HG03457 (cell line): ENCODE data around the gene ST7.

ENCODE experiments used
- ATAC-seq: cut with Tn5 transposase; IDR thresholded peaks from one replicate; pipeline ENCODE4 v1.9.1; 2021; ENCODE audit warnings: moderate number of reproducible peaks; ENCODE audit not compliant: unreplicated experiment

ST7 gene

DNA sequence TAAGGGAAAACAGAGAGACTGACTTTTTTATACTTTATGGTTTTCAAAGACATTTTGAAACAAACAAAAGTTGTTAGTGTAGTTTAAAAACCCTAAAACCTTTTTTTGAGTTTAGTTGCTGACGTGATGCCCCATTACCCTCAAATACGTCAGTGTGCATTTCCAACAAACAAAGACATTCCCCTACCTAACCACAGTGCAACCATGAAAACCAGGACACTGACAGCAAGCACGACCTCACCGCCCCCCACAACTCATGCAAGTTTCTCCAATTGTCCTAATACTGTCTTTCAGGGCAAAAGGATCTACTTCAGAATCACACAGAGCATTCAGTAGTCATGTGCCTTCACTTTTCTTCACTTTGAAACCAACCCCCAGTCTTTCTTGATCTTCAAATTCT, 294.5 kb downstream of the ST7 start:
- ATAC-seq = no peak

DNA sequence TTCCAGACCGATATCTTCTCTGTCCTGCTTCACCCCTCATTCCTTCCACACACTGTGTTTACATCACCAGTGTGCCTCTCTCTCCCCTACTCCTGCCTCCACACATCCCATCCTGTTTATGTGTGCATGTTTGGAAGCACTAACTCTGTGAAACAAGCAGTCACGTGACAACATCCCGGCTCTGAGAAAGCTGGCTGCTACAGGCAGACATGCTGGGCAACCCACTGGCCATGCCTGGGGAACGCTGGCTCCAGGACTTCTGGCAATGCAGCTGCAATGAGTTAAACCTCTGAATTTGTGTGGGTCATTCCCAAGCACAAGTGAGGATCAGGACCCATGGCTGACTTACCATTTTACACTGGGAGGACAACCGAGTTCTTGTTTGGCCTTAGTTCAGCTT, 295.5 kb downstream of the ST7 start:
- no peak for ATAC-seq

DNA sequence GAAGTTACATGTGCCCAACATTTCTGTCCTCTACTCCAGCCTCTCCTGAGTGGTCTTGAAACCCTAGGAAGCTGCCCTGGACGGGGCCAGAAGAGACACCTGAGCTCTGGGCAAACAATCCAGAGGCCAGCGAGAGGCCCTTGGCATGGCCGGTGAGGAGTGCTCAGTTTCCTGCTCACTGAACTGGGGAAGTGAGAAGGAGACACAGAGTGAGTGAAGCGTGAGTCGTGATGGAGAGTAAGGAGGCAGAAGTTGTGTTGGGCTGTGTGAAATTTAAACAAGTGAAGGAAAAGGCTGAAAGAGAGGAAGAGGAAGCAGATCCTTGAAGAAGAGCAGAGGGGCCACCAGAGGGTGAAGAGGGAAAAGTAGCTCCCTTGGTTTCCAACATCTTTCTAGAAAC, 296.4 kb downstream of the ST7 start:
- no peak for ATAC-seq

DNA sequence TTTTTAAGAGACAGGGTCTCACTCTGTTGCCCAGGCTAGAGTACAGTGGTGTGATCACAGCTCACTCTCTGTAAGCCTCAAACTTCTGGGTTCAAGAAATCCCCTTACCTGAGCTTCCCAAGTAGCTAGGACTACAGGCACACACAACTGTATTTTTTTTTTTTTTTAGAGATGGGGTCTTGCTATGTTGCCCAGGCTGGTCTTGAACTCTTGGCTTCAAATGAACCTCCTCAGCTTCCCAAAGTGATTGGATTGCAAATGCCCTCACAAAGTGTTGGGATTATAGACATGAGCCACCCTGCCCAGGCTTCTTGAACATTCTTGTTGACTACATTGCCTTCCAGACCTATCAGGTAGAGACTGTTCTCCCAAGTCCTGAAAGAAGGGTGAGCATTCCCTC, 296.9 kb downstream of the ST7 start:
- no peak for ATAC-seq

DNA sequence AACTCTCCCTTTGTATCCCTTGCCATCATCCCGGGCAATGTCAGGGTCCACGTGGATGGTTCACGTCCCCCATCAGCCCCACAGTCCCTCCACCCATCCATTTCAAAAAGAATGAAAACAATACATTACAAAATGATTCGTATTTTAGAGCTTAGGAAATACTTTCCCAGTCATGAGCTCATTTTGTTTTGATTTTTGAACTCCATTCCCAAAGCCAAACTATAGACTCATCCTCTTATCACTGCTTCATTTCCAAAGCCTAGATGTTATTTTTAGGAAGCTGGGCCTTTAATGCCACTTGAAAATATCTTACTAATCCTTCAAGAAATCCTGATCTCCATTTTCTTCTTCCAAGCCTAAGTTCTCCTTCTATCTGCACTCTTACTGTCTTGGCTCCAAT, 297.5 kb downstream of the ST7 start:
- no peak for ATAC-seq

DNA sequence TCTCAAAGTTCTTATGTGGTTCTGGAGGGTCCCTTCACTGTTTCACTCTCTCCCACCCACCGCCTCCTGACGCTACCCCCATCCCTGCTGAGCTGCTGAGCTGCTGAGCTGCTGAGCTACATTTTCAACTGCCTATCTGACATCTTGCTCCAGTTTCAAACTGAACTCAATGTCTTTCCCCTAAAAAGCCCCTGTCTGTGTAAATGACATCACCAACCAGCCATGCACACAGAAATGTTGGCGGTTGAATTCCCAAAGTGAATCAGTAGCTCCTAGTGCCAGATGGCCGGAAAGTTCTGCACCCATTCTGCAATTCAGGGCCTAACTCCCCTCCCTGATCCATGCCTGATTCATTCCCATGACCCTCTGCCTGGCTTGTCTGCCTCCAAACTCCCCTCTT, 298.4 kb downstream of the ST7 start:
- no peak for ATAC-seq

DNA sequence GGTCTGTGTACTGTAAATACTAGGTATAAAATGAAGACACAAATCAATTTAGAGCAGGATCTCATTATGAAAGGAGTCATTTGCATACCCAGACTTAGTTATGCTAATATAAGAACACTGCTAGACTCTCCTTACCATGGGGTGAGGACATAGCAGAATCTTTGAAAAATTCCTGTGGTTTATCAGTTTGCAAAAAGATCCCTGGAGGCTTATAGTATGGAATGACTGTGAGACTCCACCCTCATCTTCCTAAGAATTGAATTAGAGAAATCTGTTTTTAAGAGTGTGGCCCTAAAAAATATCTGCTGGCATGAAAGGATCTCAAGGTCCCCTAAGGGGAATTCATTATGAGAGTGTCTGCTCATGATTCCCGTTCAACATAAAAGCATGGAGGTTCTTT, 306.3 kb downstream of the ST7 start:
- ATAC-seq = no peak

DNA sequence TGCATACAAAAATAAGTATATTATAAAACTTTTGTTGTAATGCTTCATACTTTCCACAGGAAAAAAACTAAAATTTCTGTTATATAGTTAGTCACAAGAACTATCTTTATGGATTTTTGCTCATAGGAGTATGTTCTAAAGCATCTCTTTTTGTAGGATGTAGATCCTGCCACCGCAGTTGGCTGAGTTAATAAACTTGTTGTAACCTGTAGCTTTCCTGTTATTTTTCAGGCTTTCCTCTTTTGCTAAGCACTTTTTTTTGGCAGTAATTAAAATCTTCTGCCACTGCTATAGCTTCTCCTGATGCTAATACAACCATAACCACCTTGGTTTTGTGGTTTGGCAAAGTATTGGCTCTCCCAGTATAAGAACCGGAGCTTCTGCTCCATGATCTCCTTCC, 309.2 kb downstream of the ST7 start:
- ATAC-seq = no peak

DNA sequence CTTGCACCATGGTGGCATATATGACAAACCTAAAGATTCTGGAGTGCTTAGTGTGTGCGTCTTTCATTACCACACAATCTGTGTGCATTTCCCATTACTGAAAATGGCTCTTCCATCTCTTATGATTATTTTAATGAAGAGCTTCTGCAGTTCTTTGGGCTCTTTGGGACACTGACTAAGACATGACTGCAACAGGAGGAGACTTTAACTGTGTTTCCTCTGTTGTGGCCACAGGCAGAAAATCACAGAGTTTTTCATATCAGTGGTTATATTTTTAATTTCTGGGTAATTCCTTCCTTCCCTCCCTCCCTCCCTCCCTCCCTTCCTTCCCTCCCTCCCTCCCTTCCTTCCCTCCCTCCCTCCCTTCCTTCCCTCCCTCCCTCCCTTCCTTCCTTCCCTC, 311.4 kb downstream of the ST7 start:
- no peak for ATAC-seq

DNA sequence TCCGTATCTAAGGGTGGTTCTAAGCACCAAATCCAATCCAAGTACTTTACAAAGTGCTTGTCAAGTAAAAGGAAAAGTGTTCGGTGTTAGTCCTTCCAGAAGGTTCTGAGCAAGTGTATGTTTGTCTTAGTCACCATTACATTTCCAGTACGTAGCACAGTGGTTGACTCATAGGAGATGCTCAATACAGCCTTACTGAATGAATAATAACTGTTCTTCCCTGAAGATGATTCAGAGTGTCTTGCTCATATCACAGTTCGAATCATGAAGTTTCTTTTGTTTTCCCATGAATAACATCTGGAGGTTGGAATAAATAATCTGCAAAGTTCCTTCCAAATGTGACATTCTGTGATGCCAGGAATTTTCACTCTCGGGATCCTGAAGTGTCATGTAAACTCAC, 316.1 kb downstream of the ST7 start:
- no peak for ATAC-seq

DNA sequence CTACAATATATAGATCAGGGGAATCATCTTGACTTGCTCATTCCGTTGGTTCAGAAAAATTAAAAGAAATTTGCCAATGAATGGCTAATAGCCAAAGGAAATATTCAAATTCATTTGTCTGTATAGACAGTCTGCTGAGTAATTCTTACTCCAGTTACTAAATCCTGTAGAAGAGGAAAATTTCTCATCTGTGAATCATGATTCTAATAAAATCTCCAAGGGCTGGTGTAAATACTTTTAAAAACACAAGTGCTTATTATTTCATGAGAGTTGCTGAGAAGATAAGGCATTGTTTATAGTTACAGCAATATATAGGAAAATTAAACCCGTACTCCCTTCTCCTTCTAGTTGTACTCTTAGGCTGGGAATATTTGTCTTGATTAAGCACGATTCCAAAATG, 316.6 kb downstream of the ST7 start:
- ATAC-seq = no peak

DNA sequence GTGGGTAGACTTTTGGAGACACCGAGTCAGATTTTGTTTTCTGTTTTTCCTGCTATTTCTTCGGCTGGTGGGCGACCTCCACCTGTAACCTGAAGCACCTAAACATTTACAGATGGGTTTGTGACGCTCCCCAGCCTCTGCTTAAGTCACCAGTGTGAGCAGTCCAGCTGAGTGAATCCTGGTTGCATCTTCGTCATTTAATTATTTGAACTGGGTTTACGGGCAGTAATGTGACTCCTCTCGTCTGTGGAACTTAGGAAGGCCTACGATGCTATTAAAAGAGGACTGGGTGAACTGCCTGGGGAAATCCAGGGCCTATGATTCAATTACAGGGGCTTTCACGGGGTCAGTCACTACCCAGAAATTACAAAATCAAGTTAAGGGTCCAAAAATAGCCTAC, 317.1 kb downstream of the ST7 start:
- ATAC-seq = no peak

DNA sequence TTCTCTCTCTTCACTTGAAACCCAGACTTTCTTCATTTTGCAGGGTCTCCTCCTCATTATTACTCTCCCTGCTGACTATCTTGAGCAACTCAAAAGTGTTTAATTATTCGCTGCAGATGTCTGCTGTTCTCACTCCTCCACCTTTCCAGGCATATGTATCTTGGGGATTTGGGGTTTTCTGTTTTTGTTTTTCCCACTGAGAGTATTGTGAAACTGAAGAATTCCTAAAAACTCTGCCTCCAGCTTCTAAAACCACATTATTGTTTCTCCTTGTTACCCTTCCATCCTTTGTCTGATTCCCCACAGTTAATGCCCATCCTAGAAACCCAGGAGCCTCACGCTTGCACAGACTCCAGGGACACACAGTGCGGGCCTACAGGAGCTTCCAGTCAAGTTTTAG, 318.3 kb downstream of the ST7 start:
- no peak for ATAC-seq

DNA sequence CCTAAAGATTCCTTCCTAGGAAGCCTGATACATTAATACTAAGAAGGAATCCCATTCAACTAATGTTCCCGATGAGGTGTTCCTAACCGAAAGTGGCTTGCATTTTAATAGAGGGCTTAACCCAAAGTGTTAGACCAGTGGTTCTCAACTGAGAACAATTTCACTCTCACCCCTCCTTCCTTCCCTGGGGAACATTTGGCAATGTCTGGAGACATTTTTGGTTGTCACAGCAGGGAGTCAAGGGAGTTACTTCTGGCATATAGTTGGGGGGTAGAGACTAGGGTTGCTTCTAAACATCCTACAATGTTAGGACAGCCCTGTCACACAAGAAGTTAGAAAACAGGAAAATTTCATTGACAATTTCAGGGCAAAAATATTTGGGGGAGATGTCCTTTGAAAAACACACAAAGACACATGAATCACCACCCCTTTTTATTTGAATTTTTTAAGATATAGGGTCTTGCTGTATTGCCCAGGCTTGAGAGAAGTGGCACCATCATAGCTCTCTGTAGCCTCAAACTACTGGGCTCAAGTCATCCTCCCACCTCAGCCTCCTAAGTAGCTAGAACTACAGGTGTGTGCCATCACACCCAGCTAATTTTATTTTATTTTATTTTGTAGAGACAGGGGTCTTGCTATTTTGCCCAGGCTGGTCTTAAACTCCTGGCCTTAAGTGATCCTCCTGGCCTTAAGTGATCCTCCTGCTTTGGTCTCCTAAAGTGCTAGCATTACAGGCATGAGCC, 318.9 kb downstream of the ST7 start:
- ATAC-seq = no peak

DNA sequence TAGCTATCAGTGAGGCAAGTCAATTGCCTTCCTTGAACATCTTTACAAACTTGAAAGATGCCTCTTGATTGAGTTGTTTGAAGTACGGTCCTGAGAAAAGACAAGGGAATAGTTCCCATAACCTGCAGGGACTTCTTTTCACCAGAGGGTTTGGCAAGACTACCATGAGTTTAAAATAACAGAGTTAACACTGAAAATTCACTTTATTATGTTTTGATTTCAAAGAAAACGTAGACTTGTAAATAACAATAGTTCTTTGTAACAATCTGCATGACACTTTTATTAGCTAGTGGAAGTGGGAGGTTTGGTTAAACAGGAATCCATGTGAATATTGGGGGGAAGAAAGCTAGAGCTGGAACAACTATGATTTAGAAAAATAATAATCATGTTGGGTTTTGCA, 320.0 kb downstream of the ST7 start:
- ATAC-seq = no peak

DNA sequence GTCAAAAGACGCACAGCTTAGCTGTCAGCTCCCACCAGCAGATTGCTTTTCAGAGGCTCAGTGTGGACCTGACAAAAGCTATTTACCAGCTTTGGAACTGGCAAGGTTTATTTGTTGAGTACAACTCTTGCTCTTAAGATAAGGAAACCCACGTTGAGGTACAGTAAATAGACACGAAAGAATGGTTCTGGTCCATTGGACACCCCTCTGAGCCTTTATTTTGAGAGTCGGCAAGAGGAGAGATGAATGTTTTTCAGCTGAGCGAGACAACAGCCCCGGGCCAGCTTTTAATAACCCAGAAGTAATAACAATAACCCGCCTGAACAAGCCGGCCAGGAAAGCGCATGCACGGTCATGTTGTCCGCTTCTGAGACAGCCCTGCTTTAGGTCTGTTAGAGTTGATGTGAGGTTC, 320.5 kb downstream of the ST7 start:
- ATAC-seq = no peak

DNA sequence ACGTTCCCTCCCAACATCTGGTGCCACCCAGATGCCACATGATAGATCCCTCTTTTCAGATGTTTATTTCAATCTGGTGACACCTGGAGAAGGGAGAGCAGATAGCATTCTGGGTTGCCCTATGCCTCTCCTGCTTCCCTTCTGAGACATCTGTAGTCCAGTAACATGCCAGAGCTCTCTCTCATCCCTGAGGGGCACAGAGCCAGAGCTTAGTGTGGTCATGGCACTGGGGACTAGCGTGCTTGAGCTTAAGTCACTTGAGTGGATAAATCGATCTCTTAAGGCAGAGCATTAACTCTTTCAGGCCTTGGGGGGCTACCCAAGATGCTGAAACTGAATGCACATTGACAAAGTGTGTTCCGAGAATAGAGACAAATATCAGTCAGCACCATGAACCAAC, 321.6 kb downstream of the ST7 start:
- no peak for ATAC-seq

DNA sequence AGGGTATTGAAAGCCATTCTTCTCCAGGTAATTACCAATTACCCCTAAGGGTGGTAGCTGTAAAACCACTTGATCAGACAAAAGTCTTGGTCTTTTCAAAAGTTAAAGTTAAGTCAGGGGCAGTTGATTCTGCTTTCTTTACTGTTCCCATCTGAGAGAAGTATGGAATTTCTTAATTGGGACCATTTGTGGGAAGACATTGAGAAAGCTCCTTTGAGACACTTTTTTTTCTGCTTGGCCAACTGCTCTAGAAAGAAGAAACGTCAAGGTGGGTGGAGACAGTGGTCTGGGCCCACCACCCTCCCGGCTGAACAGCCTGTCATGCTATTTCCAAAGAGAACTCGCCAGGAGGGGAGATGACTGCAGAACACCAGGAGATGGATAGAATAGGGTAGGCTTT, 324.3 kb downstream of the ST7 start:
- ATAC-seq = no peak

DNA sequence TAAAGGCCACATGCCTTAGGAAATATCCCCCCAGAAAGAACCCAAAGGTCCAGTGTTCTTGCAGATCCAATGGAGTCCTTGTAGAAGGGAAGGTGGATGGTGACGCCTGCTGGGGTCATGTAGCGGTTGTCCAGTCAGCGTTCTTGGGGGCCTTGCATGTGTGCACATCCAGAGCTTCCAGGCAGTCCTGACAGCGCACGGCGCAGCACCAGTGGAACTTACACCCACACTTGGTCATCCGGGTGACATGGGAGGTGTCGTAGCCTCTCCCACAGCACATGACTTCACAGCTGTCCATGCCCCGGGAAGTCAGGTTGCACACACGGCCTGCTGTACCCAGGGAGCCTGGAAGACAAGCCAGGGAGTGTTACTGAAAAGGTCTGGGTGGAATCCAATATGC, 324.7 kb downstream of the ST7 start:
- no peak for ATAC-seq

DNA sequence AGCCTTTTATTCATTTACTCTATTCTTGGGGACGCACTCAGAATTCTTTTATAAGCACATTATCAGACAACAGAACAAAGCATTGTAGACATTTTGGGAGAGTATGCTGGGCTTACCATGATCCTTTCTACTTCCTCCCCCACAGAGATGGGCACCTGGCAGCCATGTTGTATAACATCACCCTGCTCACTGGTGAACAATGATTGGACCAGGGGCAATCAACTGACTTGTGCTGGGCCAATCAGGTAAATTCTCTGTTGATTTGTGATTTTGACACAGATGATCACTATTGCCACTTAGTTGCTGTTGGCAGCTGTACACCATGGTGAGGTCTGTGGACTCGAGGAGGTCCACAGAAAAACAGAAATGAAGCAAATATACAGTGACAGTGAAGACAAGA, 325.9 kb downstream of the ST7 start:
- ATAC-seq = no peak
